ENCODE measurements around the gene OSCP1.

OSCP1 gene

GRCh38 chr1:36408479-36408878 is 41.8 kb downstream of the OSCP1 start:
- H3K27ac ChIP-seq (ENCODE audit: insufficient read depth, low read depth, low read length, poor library complexity, severe bottlenecking) = no peak overlapping the region
- no peak overlapping the region for H3K4me3 ChIP-seq (ENCODE audit: insufficient read depth, low read depth, low read length)
- 92 to 100% methylated on average over 2 of the region's 2 CpGs for WGBS, 2 experiments
- H3K4me1 ChIP-seq (ENCODE audit: control insufficient read depth, insufficient read depth, low read length) = no peaks in the 10 kb centered on the region
- H3K27me3 ChIP-seq (ENCODE audit: control insufficient read depth, insufficient read depth, low read length, poor library complexity, severe bottlenecking) = no peaks in the 10 kb centered on the region
- H3K9me3 ChIP-seq (ENCODE audit: control insufficient read depth, low read length) = no peaks in the 10 kb centered on the region
- H3K36me3 ChIP-seq (ENCODE audit: control insufficient read depth, insufficient read depth, low read length) = no peaks in the 10 kb centered on the region

GRCh38 chr1:36406440-36406839 is 43.8 kb downstream of the OSCP1 start:
- no peak overlapping the region for H3K27ac ChIP-seq (ENCODE audit: insufficient read depth, low read depth, low read length, poor library complexity, severe bottlenecking)
- H3K36me3 ChIP-seq (ENCODE audit: control insufficient read depth, insufficient read depth, low read length) = no peaks in the 10 kb centered on the region
- H3K27me3 ChIP-seq (ENCODE audit: control insufficient read depth, insufficient read depth, low read length, poor library complexity, severe bottlenecking) = no peaks in the 10 kb centered on the region
- no peak overlapping the region for H3K4me3 ChIP-seq (ENCODE audit: insufficient read depth, low read depth, low read length)
- no peaks in the 10 kb centered on the region for H3K9me3 ChIP-seq (ENCODE audit: control insufficient read depth, low read length)
- 91 to 93% methylated on average over 1 of the region's 1 CpG for WGBS, 2 experiments
- no peaks in the 10 kb centered on the region for H3K4me1 ChIP-seq (ENCODE audit: control insufficient read depth, insufficient read depth, low read length)

- Histone ChIP-seq H3K27me3 (ENCODE audit: control insufficient read depth, insufficient read depth, low read length, poor library complexity, severe bottlenecking) (no peaks in the 10 kb centered on the region), H3K4me1 (ENCODE audit: control insufficient read depth, insufficient read depth, low read length) (no peaks in the 10 kb centered on the region), H3K4me3 (ENCODE audit: insufficient read depth, low read depth, low read length) (no peak overlapping the region), H3K36me3 (ENCODE audit: control insufficient read depth, insufficient read depth, low read length) (no peaks in the 10 kb centered on the region), H3K27ac (ENCODE audit: insufficient read depth, low read depth, low read length, poor library complexity, severe bottlenecking) (no peak overlapping the region), H3K9me3 (ENCODE audit: control insufficient read depth, low read length) (no peaks in the 10 kb centered on the region)
- 93 to 98% methylated on average over 2 of the region's 4 CpGs for WGBS, 2 experiments
Observed at GRCh38 chr1:36402504-36402890, 47.8 kb downstream of the OSCP1 start.

GRCh38 chr1:36401602-36402503 is 48.4 kb downstream of the OSCP1 start:
- Histone ChIP-seq H3K27me3 (ENCODE audit: control insufficient read depth, insufficient read depth, low read length, poor library complexity, severe bottlenecking) (no peaks in the 10 kb centered on the region), H3K4me3 (ENCODE audit: insufficient read depth, low read depth, low read length) (peak overlapping the region; percentile 32), H3K27ac (ENCODE audit: insufficient read depth, low read depth, low read length, poor library complexity, severe bottlenecking) (no peak overlapping the region), H3K9me3 (ENCODE audit: control insufficient read depth, low read length) (no peaks in the 10 kb centered on the region), H3K36me3 (ENCODE audit: control insufficient read depth, insufficient read depth, low read length) (no peaks in the 10 kb centered on the region), H3K4me1 (ENCODE audit: control insufficient read depth, insufficient read depth, low read length) (no peaks in the 10 kb centered on the region)
- WGBS, 2 experiments = 93 to 95% methylated on average over 12 of the region's 12 CpGs

GRCh38 chr1:36400825-36401601 is 49.2 kb downstream of the OSCP1 start:
- 80% methylated on average over 22 of the region's 22 CpGs for WGBS, 2 experiments
- H3K4me3 ChIP-seq (ENCODE audit: insufficient read depth, low read depth, low read length) = peak overlapping the region; percentile 32
- H3K4me1 ChIP-seq (ENCODE audit: control insufficient read depth, insufficient read depth, low read length) = no peaks in the 10 kb centered on the region
- no peak overlapping the region for H3K27ac ChIP-seq (ENCODE audit: insufficient read depth, low read depth, low read length, poor library complexity, severe bottlenecking)
- no peaks in the 10 kb centered on the region for H3K36me3 ChIP-seq (ENCODE audit: control insufficient read depth, insufficient read depth, low read length)
- H3K9me3 ChIP-seq (ENCODE audit: control insufficient read depth, low read length) = no peaks in the 10 kb centered on the region
- no peaks in the 10 kb centered on the region for H3K27me3 ChIP-seq (ENCODE audit: control insufficient read depth, insufficient read depth, low read length, poor library complexity, severe bottlenecking)

GRCh38 chr1:36400514-36400824 is 49.8 kb downstream of the OSCP1 start:
- Histone ChIP-seq H3K4me1 (ENCODE audit: control insufficient read depth, insufficient read depth, low read length) (no peaks in the 10 kb centered on the region), H3K36me3 (ENCODE audit: control insufficient read depth, insufficient read depth, low read length) (no peaks in the 10 kb centered on the region), H3K27me3 (ENCODE audit: control insufficient read depth, insufficient read depth, low read length, poor library complexity, severe bottlenecking) (no peaks in the 10 kb centered on the region), H3K4me3 (ENCODE audit: insufficient read depth, low read depth, low read length) (no peak overlapping the region), H3K27ac (ENCODE audit: insufficient read depth, low read depth, low read length, poor library complexity, severe bottlenecking) (no peak overlapping the region), H3K9me3 (ENCODE audit: control insufficient read depth, low read length) (no peaks in the 10 kb centered on the region)
- 93 to 96% methylated on average over 10 of the region's 10 CpGs for WGBS, 2 experiments

- Histone ChIP-seq H3K4me1 (ENCODE audit: control insufficient read depth, insufficient read depth, low read length) (no peaks in the 10 kb centered on the region), H3K27ac (ENCODE audit: insufficient read depth, low read depth, low read length, poor library complexity, severe bottlenecking) (no peak overlapping the region), H3K27me3 (ENCODE audit: control insufficient read depth, insufficient read depth, low read length, poor library complexity, severe bottlenecking) (no peaks in the 10 kb centered on the region), H3K4me3 (ENCODE audit: insufficient read depth, low read depth, low read length) (peak overlapping the region; percentile 75), H3K36me3 (ENCODE audit: control insufficient read depth, insufficient read depth, low read length) (peaks cover 4% of the 10 kb centered on the region), H3K9me3 (ENCODE audit: control insufficient read depth, low read length) (no peaks in the 10 kb centered on the region)
- 93 to 94% methylated on average over 7 of the region's 7 CpGs for WGBS, 2 experiments
Observed at GRCh38 chr1:36398370-36398977, 51.8 kb downstream of the OSCP1 start.

GRCh38 chr1:36397378-36398230 is 52.6 kb downstream of the OSCP1 start, which contains the start of gene LSM10:
Gene LSM10 (minus strand): TSS chr1:36397908. CDS start chr1:36394129, 3,779 bp downstream.
- no peaks in the 10 kb centered on the region for H3K27me3 ChIP-seq (ENCODE audit: control insufficient read depth, insufficient read depth, low read length, poor library complexity, severe bottlenecking)
- H3K27ac ChIP-seq (ENCODE audit: insufficient read depth, low read depth, low read length, poor library complexity, severe bottlenecking) = peak within 1 kb of the TSS; percentile 66

GRCh38 chr1:36397083-36397377 is 53.2 kb downstream of the OSCP1 start:
- Histone ChIP-seq H3K27me3 (ENCODE audit: control insufficient read depth, insufficient read depth, low read length, poor library complexity, severe bottlenecking) (no peaks in the 10 kb centered on the region), H3K4me3 (ENCODE audit: insufficient read depth, low read depth, low read length) (peak overlapping the region; percentile 75), H3K27ac (ENCODE audit: insufficient read depth, low read depth, low read length, poor library complexity, severe bottlenecking) (no peak overlapping the region), H3K36me3 (ENCODE audit: control insufficient read depth, insufficient read depth, low read length) (peaks cover 9% of the 10 kb centered on the region), H3K4me1 (ENCODE audit: control insufficient read depth, insufficient read depth, low read length) (no peaks in the 10 kb centered on the region), H3K9me3 (ENCODE audit: control insufficient read depth, low read length) (no peaks in the 10 kb centered on the region)
- 13 to 16% methylated on average over 5 of the region's 5 CpGs for WGBS, 2 experiments

More at GRCh38 chr1:36397378-36398230, 52.6 kb downstream of the OSCP1 start, which contains the start of gene LSM10:
- Histone ChIP-seq H3K36me3 (ENCODE audit: control insufficient read depth, insufficient read depth, low read length) (peaks cover 9% of the 10 kb centered on the region), H3K4me1 (ENCODE audit: control insufficient read depth, insufficient read depth, low read length) (no peaks in the 10 kb centered on the region), H3K4me3 (ENCODE audit: insufficient read depth, low read depth, low read length) (peak within 1 kb of the TSS; percentile 75), H3K9me3 (ENCODE audit: control insufficient read depth, low read length) (no peaks in the 10 kb centered on the region)
- 1% methylated on average over 60 of the region's 60 CpGs for WGBS, 2 experiments

Measured in ectodermal cell (in vitro differentiated cells).